RWPE2 (cell line): ENCODE measurements around the gene ATP6V1B1.

Source experiments
- ATAC-seq: fragments of 200-7000 bp; cut with Tn5 transposase; 3 replicates; pipeline ENCODE4 v1.9.1; 2021; ENCODE audit warnings: low read depth
- DNase-seq: peaks from one replicate; pipeline ENCODE4 v3.0.0-alpha.2; 2020; ENCODE audit warnings: low spot score
- H3K27ac ChIP-seq: fragments of 450-650 bp; 2 replicates; pipeline ENCODE4 v1.5.1; 2017; ENCODE audit warnings: mild to moderate bottlenecking; ENCODE audit not compliant: poor library complexity, severe bottlenecking
- H3K27me3 ChIP-seq: fragments of 250-450 bp; sonication (Bioruptor Pico); 2 replicates; pipeline ENCODE4 v1.5.1; 2021; ENCODE audit warnings: mild to moderate bottlenecking, moderate library complexity; ENCODE audit not compliant: insufficient read depth, poor library complexity, severe bottlenecking
- H3K36me3 ChIP-seq: fragments of 250-450 bp; sonication (Bioruptor Pico); 2 replicates; pipeline ENCODE4 v1.5.1; 2020; ENCODE audit warnings: low read depth, mild to moderate bottlenecking, moderate library complexity
- H3K4me1 ChIP-seq: fragments of 250-450 bp; sonication (Bioruptor Pico); 2 replicates; pipeline ENCODE4 v1.5.1; 2021; ENCODE audit warnings: mild to moderate bottlenecking, moderate library complexity; ENCODE audit not compliant: insufficient read depth, poor library complexity, severe bottlenecking
- H3K4me3 ChIP-seq: fragments of 250-450 bp; sonication (Bioruptor Pico); 2 replicates; pipeline ENCODE4 v1.5.1; 2021; ENCODE audit warnings: mild to moderate bottlenecking, moderate library complexity; ENCODE audit not compliant: severe bottlenecking
- H3K9me3 ChIP-seq: fragments of 250-450 bp; sonication (Bioruptor Pico); 2 replicates; pipeline ENCODE4 v1.5.1; 2021; ENCODE audit warnings: mild to moderate bottlenecking, moderate library complexity; ENCODE audit not compliant: severe bottlenecking
- CTCF ChIP-seq: fragments of 450-650 bp; IDR thresholded peaks from one replicate; pipeline ENCODE4 v1.5.1; 2017; ENCODE audit warnings: mild to moderate bottlenecking, moderate library complexity; ENCODE audit not compliant: poor library complexity, severe bottlenecking

Gene ATP6V1B1

GRCh38 chr2:70888366-70888922 lies 47.3 kb upstream of the ATP6V1B1 start:
- peaks cover 90% of the 10 kb centered on the region for H3K27me3 ChIP-seq
- ATAC-seq: no peak
- H3K27ac ChIP-seq: no peak overlapping the region
- H3K4me1 ChIP-seq: no peaks in the 10 kb centered on the region
- DNase-seq: no peak
- H3K9me3 ChIP-seq: no peaks in the 10 kb centered on the region
- H3K36me3 ChIP-seq: no peaks in the 10 kb centered on the region
- H3K4me3 ChIP-seq: no peak overlapping the region
- no peak for TF ChIP-seq CTCF

GRCh38 chr2:70888923-70889715 lies 46.6 kb upstream of the ATP6V1B1 start:
- no peak overlapping the region for H3K4me3 ChIP-seq
- DNase-seq: no peak
- no peaks in the 10 kb centered on the region for H3K4me1 ChIP-seq
- no peaks in the 10 kb centered on the region for H3K36me3 ChIP-seq
- H3K27ac ChIP-seq: no peak overlapping the region
- no peak for TF ChIP-seq CTCF
- H3K27me3 ChIP-seq: peaks cover 83% of the 10 kb centered on the region
- no peak for ATAC-seq
- H3K9me3 ChIP-seq: no peaks in the 10 kb centered on the region

GRCh38 chr2:70889716-70890037 lies 46.0 kb upstream of the ATP6V1B1 start:
- Histone ChIP-seq H3K4me1 (no peaks in the 10 kb centered on the region), H3K36me3 (no peaks in the 10 kb centered on the region), H3K9me3 (no peaks in the 10 kb centered on the region), H3K27me3 (peaks cover 78% of the 10 kb centered on the region), H3K27ac (no peak overlapping the region), H3K4me3 (no peak overlapping the region)
- no peak for TF ChIP-seq CTCF
- ATAC-seq (no peak), DNase-seq (no peak)

- no peak for TF ChIP-seq CTCF
- no peaks in the 10 kb centered on the region for H3K4me1 ChIP-seq
- no peak overlapping the region for H3K27ac ChIP-seq
- H3K4me3 ChIP-seq: no peak overlapping the region
- peaks cover 69% of the 10 kb centered on the region for H3K27me3 ChIP-seq
- H3K36me3 ChIP-seq: no peaks in the 10 kb centered on the region
- DNase-seq: no peak
- ATAC-seq: no peak
- H3K9me3 ChIP-seq: no peaks in the 10 kb centered on the region
Observed at GRCh38 chr2:70890469-70891065, 45.1 kb upstream of the ATP6V1B1 start.
